Measurements from ENCODE around the gene MYO1A.

DNA sequence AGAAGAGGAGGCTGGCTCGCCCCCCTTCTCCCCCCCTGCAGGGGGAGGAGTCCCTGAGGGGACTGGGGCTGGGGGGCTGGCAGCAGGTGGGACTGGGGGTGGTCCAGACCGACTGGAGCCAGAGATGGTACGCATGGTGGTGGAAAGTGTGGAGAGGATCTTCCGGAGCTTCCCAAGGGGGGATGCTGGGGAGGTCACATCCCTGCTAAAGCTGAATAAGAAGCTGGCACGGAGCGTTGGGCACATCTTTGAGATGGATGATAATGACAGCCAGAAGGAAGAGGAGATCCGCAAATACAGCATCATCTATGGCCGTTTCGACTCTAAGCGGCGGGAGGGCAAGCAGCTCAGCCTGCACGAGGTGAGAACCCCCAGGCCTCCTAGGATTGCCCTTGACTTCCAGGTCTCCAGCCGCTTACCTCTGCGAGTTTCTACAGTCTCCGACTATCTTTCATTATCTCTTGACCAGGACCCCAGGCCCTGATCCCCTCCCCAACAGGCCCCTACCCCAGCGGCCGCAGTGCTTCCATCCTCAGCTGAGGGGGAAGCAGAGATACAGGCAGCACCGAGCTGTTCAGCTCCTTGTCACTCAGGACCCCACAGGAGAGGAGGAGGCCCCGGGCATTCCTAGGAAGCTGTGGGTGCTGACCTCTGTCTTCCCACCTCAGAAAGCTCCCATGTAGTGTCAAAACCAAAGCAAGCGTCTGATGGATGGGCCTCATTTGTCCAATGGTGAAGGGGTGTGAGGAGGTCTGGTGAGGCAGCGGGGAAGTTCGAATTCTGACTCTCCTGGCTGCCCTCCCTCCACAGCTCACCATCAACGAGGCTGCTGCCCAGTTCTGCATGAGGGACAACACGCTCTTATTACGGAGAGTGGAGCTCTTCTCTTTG is 42.0 kb upstream of the MYO1A start:
- no peak for TF ChIP-seq EZH2 (IDR thresholded peaks at IDR 0.05; ENCODE audit: borderline replicate concordance, low read depth, low read length, severe bottlenecking)
- TF ChIP-seq, protein P1, sequence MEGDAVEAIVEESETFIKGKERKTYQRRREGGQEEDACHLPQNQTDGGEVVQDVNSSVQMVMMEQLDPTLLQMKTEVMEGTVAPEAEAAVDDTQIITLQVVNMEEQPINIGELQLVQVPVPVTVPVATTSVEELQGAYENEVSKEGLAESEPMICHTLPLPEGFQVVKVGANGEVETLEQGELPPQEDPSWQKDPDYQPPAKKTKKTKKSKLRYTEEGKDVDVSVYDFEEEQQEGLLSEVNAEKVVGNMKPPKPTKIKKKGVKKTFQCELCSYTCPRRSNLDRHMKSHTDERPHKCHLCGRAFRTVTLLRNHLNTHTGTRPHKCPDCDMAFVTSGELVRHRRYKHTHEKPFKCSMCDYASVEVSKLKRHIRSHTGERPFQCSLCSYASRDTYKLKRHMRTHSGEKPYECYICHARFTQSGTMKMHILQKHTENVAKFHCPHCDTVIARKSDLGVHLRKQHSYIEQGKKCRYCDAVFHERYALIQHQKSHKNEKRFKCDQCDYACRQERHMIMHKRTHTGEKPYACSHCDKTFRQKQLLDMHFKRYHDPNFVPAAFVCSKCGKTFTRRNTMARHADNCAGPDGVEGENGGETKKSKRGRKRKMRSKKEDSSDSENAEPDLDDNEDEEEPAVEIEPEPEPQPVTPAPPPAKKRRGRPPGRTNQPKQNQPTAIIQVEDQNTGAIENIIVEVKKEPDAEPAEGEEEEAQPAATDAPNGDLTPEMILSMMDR (IDR thresholded peaks at IDR 0.05; ENCODE audit: borderline replicate concordance, extremely low read depth, low read length, poor library complexity, severe bottlenecking) = no peak

All from DND-41 (cell line).